AG10803 (cell line): ENCODE measurements around the gene TLX1.

Experiments used
- DNase-seq: peaks from one replicate; pipeline ENCODE4 v3.0.0; 2010; ENCODE audit warnings: low read depth
- H3K4me3 ChIP-seq: 2 replicates; pipeline ENCODE4 v1.5.1; 2011; ENCODE audit warnings: mild to moderate bottlenecking, low read length, control low read depth
- CTCF ChIP-seq: conservative IDR thresholded peaks from 2 replicates; pipeline ENCODE4 v1.5.1; 2011; ENCODE audit warnings: mild to moderate bottlenecking, low read length, control low read depth, inconsistent platforms

Gene TLX1

GRCh38 chr10:101111547-101111946 lies 19.6 kb upstream of the TLX1 start:
- no peak for DNase-seq
- no peak for TF ChIP-seq CTCF
- no peak overlapping the region for H3K4me3 ChIP-seq

GRCh38 chr10:101112799-101113594 lies 18.1 kb upstream of the TLX1 start:
- no peak for DNase-seq
- TF ChIP-seq CTCF: no peak
- H3K4me3 ChIP-seq: no peak overlapping the region

GRCh38 chr10:101113890-101114403 lies 17.2 kb upstream of the TLX1 start:
- no peak for DNase-seq
- no peak overlapping the region for H3K4me3 ChIP-seq
- TF ChIP-seq CTCF: no peak

- no peak for TF ChIP-seq CTCF
- no peak for DNase-seq
- no peak overlapping the region for H3K4me3 ChIP-seq
Measured at GRCh38 chr10:101114646-101115045, 16.5 kb upstream of the TLX1 start.

- TF ChIP-seq CTCF: no peak
- H3K4me3 ChIP-seq: no peak overlapping the region
- DNase-seq: no peak
Measured at GRCh38 chr10:101116754-101117153, 14.3 kb upstream of the TLX1 start.

- TF ChIP-seq CTCF: no peak
- no peak overlapping the region for H3K4me3 ChIP-seq
- DNase-seq: peak; percentile 12
Measured at GRCh38 chr10:101118031-101118430, 13.1 kb upstream of the TLX1 start.

GRCh38 chr10:101120520-101120883 lies 10.6 kb upstream of the TLX1 start:
- TF ChIP-seq CTCF: no peak
- DNase-seq: no peak
- peak overlapping the region; percentile 55 for H3K4me3 ChIP-seq
